Stimulated activated CD4-positive, alpha-beta T cell treated with anti-CD3 and anti-CD28 coated beads, Interleukin-4, amount 100 ng/mL, for 1 hour (primary cell): ENCODE results near the gene RNF43.
"Not testable (repeated sequence)": the region's sequence is repeated elsewhere in the genome, so short reads cannot be mapped to it uniquely, and the experiment has no call there.

Source experiments
- DNase-seq: peaks from one replicate; pipeline ENCODE4 v3.0.0-alpha.2; 2020

Gene RNF43

GRCh38 chr17:58403311-58403710 is 14.0 kb downstream of the RNF43 start:
- DNase-seq, result no peak

- DNase-seq, result no peak
Observed at GRCh38 chr17:58402679-58403078, 14.7 kb downstream of the RNF43 start.

- no peak for DNase-seq
Observed at GRCh38 chr17:58402047-58402446, 15.3 kb downstream of the RNF43 start.

GRCh38 chr17:58401287-58401686 is 16.0 kb downstream of the RNF43 start:
- no peak for DNase-seq

- DNase-seq, result no peak
Observed at GRCh38 chr17:58400826-58401225, 16.5 kb downstream of the RNF43 start.

GRCh38 chr17:58399974-58400373 is 17.4 kb downstream of the RNF43 start:
- DNase-seq, result no peak

- DNase-seq, result no peak
Observed at GRCh38 chr17:58398574-58399266, 18.6 kb downstream of the RNF43 start.

- not testable (repeated sequence) for DNase-seq
Observed at GRCh38 chr17:58397421-58397820, 19.9 kb downstream of the RNF43 start.

GRCh38 chr17:58396173-58396572 is 21.2 kb downstream of the RNF43 start:
- DNase-seq, result no peak

- no peak for DNase-seq
Observed at GRCh38 chr17:58394534-58395223, 22.7 kb downstream of the RNF43 start.

GRCh38 chr17:58391302-58391984 is 25.9 kb downstream of the RNF43 start:
- no peak for DNase-seq

- no peak for DNase-seq
Observed at GRCh38 chr17:58390884-58391283, 26.4 kb downstream of the RNF43 start.

GRCh38 chr17:58388302-58389190 is 28.8 kb downstream of the RNF43 start:
- DNase-seq, result no peak

- no peak for DNase-seq
Observed at GRCh38 chr17:58387834-58388233, 29.5 kb downstream of the RNF43 start.

- no peak for DNase-seq
Observed at GRCh38 chr17:58386708-58387107, 30.6 kb downstream of the RNF43 start.

- no peak for DNase-seq
Observed at GRCh38 chr17:58385359-58385899, 31.9 kb downstream of the RNF43 start.

GRCh38 chr17:58384897-58385296 is 32.4 kb downstream of the RNF43 start:
- no peak for DNase-seq

GRCh38 chr17:58383892-58384462 is 33.4 kb downstream of the RNF43 start:
- DNase-seq, result no peak

GRCh38 chr17:58382872-58383242 is 34.5 kb downstream of the RNF43 start:
- DNase-seq, result no peak

- DNase-seq, result no peak
Observed at GRCh38 chr17:58382108-58382871, 35.0 kb downstream of the RNF43 start.
